HL-60 (cell line): ENCODE data around the gene POLK.

Experiments used
- DNase-seq, 2 experiments: peaks; one replicate each; pipeline ENCODE4 v3.0.0-alpha.2; 2010 to 2020; ENCODE audit warnings: low read depth in 1 of 2, low spot score in 1 of 2
- H3K27ac ChIP-seq: fragments of 250-450 bp; sonication (Bioruptor Pico); replicated peaks from 2 replicates; pipeline ENCODE4 v1.5.1; 2020; ENCODE audit warnings: mild to moderate bottlenecking, moderate library complexity
- H3K27me3 ChIP-seq: fragments of 250-450 bp; sonication (Bioruptor Pico); 2 replicates; pipeline ENCODE4 v1.5.1; 2021; ENCODE audit warnings: mild to moderate bottlenecking, moderate library complexity; ENCODE audit not compliant: insufficient read depth, poor library complexity, severe bottlenecking
- H3K4me3 ChIP-seq: replicated peaks from 2 replicates; pipeline ENCODE4 v1.5.1; 2011; ENCODE audit warnings: mild to moderate bottlenecking, control low read depth, low read length; ENCODE audit not compliant: insufficient read depth
- GABPA ChIP-seq: IDR thresholded peaks from 2 replicates; pipeline ENCODE4 v1.6.1; 2012; ENCODE audit warnings: low read depth
- POLR2AphosphoS5 ChIP-seq: IDR thresholded peaks from 2 replicates; pipeline ENCODE4 v1.6.1; 2012; ENCODE audit warnings: low read depth
- SPI1 ChIP-seq: IDR thresholded peaks from 2 replicates; pipeline ENCODE4 v1.6.1; 2012; ENCODE audit warnings: low read depth, mild to moderate bottlenecking, borderline replicate concordance
- TF ChIP-seq, protein P1 (sequence below): IDR thresholded peaks from one replicate; pipeline ENCODE4 v1.5.1; 2011; ENCODE audit warnings: low read length, control low read depth, inconsistent platforms; ENCODE audit not compliant: insufficient read depth
- TF ChIP-seq, protein P2 (sequence below): IDR thresholded peaks from 2 replicates; pipeline ENCODE4 v1.6.1; 2012; ENCODE audit warnings: low read depth; ENCODE audit not compliant: insufficient replicate concordance

POLK gene

DNA sequence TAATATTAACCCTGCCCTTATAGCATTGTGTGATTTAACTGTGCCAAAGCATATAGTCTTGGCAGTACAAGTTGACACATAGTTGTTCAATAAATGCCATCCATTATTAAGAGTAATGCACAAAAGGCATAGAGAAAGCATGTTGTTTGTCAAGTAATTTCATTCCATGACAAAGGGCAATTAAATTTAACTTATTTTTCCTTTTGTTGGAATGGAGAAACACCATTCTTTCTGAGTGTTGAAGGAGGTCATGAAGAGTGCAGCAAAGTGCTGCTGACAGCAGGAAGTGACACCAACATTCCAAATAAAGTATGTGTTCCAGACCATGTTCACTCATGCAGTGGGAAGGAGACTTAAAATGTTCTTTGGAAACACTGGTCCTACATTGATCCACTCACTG is 128.7 kb downstream of the POLK start:
- Histone ChIP-seq H3K4me3 (no peak overlapping the region), H3K27ac (no peak overlapping the region), H3K27me3 (no peaks in the 10 kb centered on the region)
- no peak for DNase-seq
- TF ChIP-seq, protein P1, sequence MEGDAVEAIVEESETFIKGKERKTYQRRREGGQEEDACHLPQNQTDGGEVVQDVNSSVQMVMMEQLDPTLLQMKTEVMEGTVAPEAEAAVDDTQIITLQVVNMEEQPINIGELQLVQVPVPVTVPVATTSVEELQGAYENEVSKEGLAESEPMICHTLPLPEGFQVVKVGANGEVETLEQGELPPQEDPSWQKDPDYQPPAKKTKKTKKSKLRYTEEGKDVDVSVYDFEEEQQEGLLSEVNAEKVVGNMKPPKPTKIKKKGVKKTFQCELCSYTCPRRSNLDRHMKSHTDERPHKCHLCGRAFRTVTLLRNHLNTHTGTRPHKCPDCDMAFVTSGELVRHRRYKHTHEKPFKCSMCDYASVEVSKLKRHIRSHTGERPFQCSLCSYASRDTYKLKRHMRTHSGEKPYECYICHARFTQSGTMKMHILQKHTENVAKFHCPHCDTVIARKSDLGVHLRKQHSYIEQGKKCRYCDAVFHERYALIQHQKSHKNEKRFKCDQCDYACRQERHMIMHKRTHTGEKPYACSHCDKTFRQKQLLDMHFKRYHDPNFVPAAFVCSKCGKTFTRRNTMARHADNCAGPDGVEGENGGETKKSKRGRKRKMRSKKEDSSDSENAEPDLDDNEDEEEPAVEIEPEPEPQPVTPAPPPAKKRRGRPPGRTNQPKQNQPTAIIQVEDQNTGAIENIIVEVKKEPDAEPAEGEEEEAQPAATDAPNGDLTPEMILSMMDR: no peak
- TF ChIP-seq, protein P2, sequence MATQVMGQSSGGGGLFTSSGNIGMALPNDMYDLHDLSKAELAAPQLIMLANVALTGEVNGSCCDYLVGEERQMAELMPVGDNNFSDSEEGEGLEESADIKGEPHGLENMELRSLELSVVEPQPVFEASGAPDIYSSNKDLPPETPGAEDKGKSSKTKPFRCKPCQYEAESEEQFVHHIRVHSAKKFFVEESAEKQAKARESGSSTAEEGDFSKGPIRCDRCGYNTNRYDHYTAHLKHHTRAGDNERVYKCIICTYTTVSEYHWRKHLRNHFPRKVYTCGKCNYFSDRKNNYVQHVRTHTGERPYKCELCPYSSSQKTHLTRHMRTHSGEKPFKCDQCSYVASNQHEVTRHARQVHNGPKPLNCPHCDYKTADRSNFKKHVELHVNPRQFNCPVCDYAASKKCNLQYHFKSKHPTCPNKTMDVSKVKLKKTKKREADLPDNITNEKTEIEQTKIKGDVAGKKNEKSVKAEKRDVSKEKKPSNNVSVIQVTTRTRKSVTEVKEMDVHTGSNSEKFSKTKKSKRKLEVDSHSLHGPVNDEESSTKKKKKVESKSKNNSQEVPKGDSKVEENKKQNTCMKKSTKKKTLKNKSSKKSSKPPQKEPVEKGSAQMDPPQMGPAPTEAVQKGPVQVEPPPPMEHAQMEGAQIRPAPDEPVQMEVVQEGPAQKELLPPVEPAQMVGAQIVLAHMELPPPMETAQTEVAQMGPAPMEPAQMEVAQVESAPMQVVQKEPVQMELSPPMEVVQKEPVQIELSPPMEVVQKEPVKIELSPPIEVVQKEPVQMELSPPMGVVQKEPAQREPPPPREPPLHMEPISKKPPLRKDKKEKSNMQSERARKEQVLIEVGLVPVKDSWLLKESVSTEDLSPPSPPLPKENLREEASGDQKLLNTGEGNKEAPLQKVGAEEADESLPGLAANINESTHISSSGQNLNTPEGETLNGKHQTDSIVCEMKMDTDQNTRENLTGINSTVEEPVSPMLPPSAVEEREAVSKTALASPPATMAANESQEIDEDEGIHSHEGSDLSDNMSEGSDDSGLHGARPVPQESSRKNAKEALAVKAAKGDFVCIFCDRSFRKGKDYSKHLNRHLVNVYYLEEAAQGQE: no peak
- TF ChIP-seq SPI1: no peak
- no peak for TF ChIP-seq GABPA
- no peak for TF ChIP-seq POLR2AphosphoS5

DNA sequence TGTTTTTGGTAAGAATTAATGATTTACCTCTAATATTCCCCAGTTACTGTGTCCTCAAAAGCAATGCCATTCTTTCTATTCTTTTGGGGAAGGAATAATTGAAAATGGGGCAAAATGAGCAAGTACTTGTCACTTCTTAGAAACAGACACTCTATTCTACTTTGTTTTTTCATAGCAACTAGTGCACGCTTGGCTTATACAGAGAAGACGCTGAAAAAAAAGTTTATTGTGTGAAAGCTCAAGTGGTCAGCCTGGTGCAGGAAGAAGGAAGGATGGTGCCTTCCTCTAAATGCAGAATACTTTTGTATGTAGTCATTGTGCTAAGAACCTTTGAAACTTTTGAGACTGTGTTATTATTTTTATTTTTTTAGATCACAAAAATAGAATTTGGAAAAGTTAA is 129.1 kb downstream of the POLK start:
- Histone ChIP-seq H3K27me3 (no peaks in the 10 kb centered on the region), H3K4me3 (no peak overlapping the region), H3K27ac (no peak overlapping the region)
- TF ChIP-seq POLR2AphosphoS5: no peak
- no peak for TF ChIP-seq SPI1
- TF ChIP-seq, protein P1: no peak
- no peak for TF ChIP-seq GABPA
- TF ChIP-seq, protein P2: no peak
- no peak for DNase-seq

DNA sequence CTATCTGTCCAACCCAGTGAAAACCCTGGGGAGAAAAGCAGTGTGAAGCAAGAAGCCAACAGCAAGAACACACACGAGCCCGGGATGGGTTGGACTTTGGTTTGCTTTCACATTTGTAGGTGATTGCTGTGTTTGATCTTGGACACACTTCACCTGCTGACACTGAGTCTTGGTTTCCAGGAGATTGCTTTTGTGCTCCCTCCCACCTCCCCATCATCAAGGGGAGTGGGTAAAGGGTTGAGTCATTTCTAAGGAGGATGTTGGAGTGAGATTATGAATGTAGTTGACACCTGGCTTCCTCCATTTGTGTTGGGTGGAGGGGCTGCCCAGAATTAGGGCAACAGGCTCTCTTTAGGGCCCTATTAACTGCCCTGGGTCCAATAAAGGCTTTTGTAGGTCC is 137.0 kb downstream of the POLK start:
- Histone ChIP-seq H3K27ac (no peak overlapping the region), H3K4me3 (no peak overlapping the region), H3K27me3 (no peaks in the 10 kb centered on the region)
- TF ChIP-seq SPI1 (no peak), POLR2AphosphoS5 (no peak), GABPA (no peak)
- TF ChIP-seq, protein P2: no peak
- TF ChIP-seq, protein P1: no peak
- DNase-seq: no peak
